NCI-H128 (cell line): ENCODE results near the gene NRAP.

Experiments used
- DNase-seq: peaks from one replicate; lab custom pipeline; 2025; ENCODE audit not compliant: unreplicated experiment; lab: John Stamatoyannopoulos, UW

Gene NRAP

GRCh38 chr10:113610631-113611601, 52.9 kb downstream of the NRAP start:
- DNase-seq = no peak

GRCh38 chr10:113609704-113610108, 54.1 kb downstream of the NRAP start:
- no peak for DNase-seq

- DNase-seq = no peak
These were observed 58.4 kb downstream of the NRAP start for GRCh38 chr10:113605268-113605978.

GRCh38 chr10:113604572-113604971, 59.3 kb downstream of the NRAP start:
- DNase-seq = no peak

- no peak for DNase-seq
These were observed 60.6 kb downstream of the NRAP start for GRCh38 chr10:113603057-113603777.

GRCh38 chr10:113600569-113600968, 63.3 kb downstream of the NRAP start:
- no peak for DNase-seq

GRCh38 chr10:113594652-113595051, 69.2 kb downstream of the NRAP start:
- DNase-seq = no peak

GRCh38 chr10:113592380-113592779, 71.5 kb downstream of the NRAP start:
- no peak for DNase-seq

GRCh38 chr10:113590581-113590980, 73.3 kb downstream of the NRAP start:
- DNase-seq = no peak

GRCh38 chr10:113589201-113589770, 74.6 kb downstream of the NRAP start:
- DNase-seq = no peak

GRCh38 chr10:113585949-113586348, 77.9 kb downstream of the NRAP start:
- DNase-seq = no peak

GRCh38 chr10:113583571-113583970, 80.3 kb downstream of the NRAP start:
- no peak for DNase-seq

- DNase-seq = no peak
These were observed 82.7 kb downstream of the NRAP start for GRCh38 chr10:113581092-113581491.

GRCh38 chr10:113578773-113579172, 85.1 kb downstream of the NRAP start:
- DNase-seq = no peak

- DNase-seq = no peak
These were observed 87.0 kb downstream of the NRAP start for GRCh38 chr10:113576852-113577251.

GRCh38 chr10:113573368-113573767, 90.5 kb downstream of the NRAP start:
- DNase-seq = no peak

- no peak for DNase-seq
These were observed 91.1 kb downstream of the NRAP start for GRCh38 chr10:113572520-113573290.

GRCh38 chr10:113569576-113569975, 94.3 kb downstream of the NRAP start:
- DNase-seq = no peak

- peak; percentile 35 for DNase-seq
These were observed 97.0 kb downstream of the NRAP start for GRCh38 chr10:113566888-113567287.

GRCh38 chr10:113565364-113565763, 98.5 kb downstream of the NRAP start:
- DNase-seq = peak; percentile 5
